ENCODE measurements around the gene BCAM.

- no peak for TF ChIP-seq CTCF (IDR thresholded peaks at IDR 0.05)
- no peak for TF ChIP-seq POLR2A (IDR thresholded peaks at IDR 0.05)
Measured at GRCh38 chr19:44785993-44786392, 22.9 kb upstream of the BCAM start.
